Body of pancreas (tissue), 4 donors: ENCODE results near the gene FAM163A.

ENCODE experiments used
- POLR2A ChIP-seq, 3 donors: fragments of 450-650 bp; IDR thresholded peaks; one replicate each; pipeline ENCODE4 v1.6.1; 2016; ENCODE audit warnings: antibody characterized with exemption in 3 of 3, mild to moderate bottlenecking in 2 of 3
- TF ChIP-seq, protein P1 (sequence below), 7 experiments: fragments of 450-650 bp in 4 of 7; fragments of 200-600 bp in 3 of 7; sonication (generic) in 3 of 7; IDR thresholded peaks; one replicate each; pipeline ENCODE4 v1.5.1; 2016 to 2019; ENCODE audit warnings: antibody characterized with exemption in 7 of 7

GRCh38 chr1:179714159-179714558 is 28.9 kb upstream of the FAM163A start:
- TF ChIP-seq POLR2A (IDR thresholded peaks at IDR 0.05), result no peak
- TF ChIP-seq, protein P1, sequence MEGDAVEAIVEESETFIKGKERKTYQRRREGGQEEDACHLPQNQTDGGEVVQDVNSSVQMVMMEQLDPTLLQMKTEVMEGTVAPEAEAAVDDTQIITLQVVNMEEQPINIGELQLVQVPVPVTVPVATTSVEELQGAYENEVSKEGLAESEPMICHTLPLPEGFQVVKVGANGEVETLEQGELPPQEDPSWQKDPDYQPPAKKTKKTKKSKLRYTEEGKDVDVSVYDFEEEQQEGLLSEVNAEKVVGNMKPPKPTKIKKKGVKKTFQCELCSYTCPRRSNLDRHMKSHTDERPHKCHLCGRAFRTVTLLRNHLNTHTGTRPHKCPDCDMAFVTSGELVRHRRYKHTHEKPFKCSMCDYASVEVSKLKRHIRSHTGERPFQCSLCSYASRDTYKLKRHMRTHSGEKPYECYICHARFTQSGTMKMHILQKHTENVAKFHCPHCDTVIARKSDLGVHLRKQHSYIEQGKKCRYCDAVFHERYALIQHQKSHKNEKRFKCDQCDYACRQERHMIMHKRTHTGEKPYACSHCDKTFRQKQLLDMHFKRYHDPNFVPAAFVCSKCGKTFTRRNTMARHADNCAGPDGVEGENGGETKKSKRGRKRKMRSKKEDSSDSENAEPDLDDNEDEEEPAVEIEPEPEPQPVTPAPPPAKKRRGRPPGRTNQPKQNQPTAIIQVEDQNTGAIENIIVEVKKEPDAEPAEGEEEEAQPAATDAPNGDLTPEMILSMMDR (IDR thresholded peaks at IDR 0.05), result no peak
